ENCODE measurements around the gene TTLL8. TPM values are rescaled to one million over a fixed set of nuclear protein-coding genes. Genes with fewer than 3 reads are reported as not detected.

The TTLL8 gene
- polyA plus RNA-seq, 4 donors: not detected

DNA sequence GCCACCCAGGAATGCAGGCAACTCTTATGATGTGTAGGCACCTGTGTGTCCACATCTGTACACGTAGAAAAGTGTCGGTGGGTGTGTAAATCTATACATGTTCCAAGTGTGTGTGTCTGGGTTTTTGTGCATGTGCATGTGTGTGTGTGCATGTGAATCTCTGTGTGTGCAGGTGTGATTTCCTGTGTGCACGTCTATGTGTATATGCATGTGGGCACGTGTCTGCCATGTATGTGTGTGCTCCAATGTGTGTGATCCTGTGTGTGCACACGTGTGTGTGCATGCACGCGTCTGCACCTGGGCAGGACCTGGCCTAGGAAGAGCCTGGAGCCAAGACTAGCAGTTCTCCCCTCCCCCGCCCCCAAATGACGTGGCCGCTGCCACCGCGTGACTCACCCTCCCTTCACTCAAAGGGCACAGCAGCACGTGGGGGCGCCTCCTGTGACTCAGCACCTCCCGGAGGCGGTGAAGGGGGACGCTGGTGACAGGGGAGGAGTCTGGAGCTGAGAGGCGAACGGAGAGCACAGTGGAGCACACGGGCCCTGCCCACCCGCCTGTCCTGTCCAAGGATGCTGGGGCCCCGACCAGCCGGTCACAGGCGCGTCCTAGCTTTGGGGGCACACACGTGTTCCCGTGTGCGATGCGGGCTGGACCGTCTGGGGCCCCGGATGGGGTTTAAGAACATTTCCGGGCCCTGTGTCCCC, 87.4 kb downstream of the TTLL8 start:
- peak in 2 of 4 donors; percentile 61 to 80 for DNase-seq (ENCODE audit: low read depth in 4 of 4, low spot score in 2 of 4)

DNA sequence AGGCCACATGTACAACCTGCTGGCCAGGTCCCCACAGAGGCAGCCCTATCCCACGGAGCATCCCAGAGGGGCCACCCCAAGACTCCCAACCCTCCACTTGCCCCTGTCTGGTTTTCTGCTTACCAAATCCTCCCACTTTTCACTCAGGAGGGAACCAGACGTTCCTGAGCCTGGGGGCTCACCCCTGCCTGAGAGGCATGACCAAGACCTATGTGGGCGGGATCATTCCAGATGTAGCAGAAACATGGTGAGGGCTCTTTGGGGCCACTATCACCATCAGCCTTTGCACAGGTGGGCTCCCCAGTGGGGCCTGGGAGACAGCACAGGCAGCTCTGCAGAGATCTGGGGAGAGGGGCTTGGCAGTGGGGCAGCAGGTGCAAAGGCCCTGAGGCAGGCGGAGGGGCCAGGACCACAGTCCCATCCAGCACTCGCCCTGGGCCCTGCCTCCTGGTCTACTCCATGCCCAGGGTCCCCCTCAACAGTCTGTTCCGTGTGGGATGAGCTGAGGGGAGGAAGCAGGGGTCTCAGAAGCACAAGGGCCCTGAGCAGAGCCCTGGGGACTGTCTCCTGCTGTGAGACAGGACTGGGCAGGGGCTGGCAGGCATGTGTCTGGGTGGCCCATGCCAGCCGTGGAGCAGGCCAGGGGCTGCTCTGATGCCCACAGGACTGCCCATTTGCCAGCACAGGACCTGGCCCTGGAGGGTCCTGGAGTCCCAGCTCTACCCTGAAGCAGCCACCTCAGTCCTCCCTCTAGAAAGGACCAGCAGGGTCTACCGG, 88.2 kb downstream of the TTLL8 start:
- DNase-seq (ENCODE audit: low read depth in 4 of 4, low spot score in 2 of 4): no peak

- DNase-seq (ENCODE audit: low read depth in 4 of 4, low spot score in 2 of 4): no peak
These were observed 89.1 kb downstream of the TTLL8 start for GRCh38 chr22:49968831-49969661.

Other genes starting within 250 kb of the TTLL8 start
- 10 to 100 TPM; 29.2 to 49.0 (median 40.4) TPM for gene BRD1, start 230.4 kb downstream of the TTLL8 start, polyA plus RNA-seq (ENCODE audit: insufficient read length in 4 of 4)
- 10 to 100 TPM; 15.9 to 19.1 (median 17.1) TPM for gene ZBED4, start 204.5 kb downstream of the TTLL8 start, polyA plus RNA-seq (ENCODE audit: insufficient read length in 4 of 4)
- 10 to 100 TPM; 23.0 to 43.3 (median 37.2) TPM for gene ALG12, start 139.9 kb downstream of the TTLL8 start, polyA plus RNA-seq (ENCODE audit: insufficient read length in 4 of 4)
- gene CRELD2, start 139.7 kb downstream of the TTLL8 start, polyA plus RNA-seq (ENCODE audit: insufficient read length in 4 of 4): 10 to 100 TPM; 23.2 to 39.9 (median 31.0) TPM
- 10 to 100 TPM; 14.5 to 26.4 (median 22.3) TPM for gene PIM3, start 97.5 kb downstream of the TTLL8 start, polyA plus RNA-seq (ENCODE audit: insufficient read length in 4 of 4)
- gene IL17REL, start 45.5 kb downstream of the TTLL8 start, polyA plus RNA-seq (ENCODE audit: insufficient read length in 4 of 4): under 1 TPM in 1 of 4 donors, not detected in 3; 0.06 TPM
- 1 to 10 TPM in 3 of 4 donors, under 1 TPM in 1; 0.78 to 1.6 (median 1.2) TPM for gene MLC1, start 27.1 kb upstream of the TTLL8 start, polyA plus RNA-seq (ENCODE audit: insufficient read length in 4 of 4)
- gene MOV10L1, start 31.7 kb upstream of the TTLL8 start, polyA plus RNA-seq (ENCODE audit: insufficient read length in 4 of 4): 1 to 10 TPM in 2 of 4 donors, under 1 TPM in 2; 0.37 to 1.2 (median 0.86) TPM
- 1 to 10 TPM in 3 of 4 donors, under 1 TPM in 1; 0.99 to 2.4 (median 1.6) TPM for gene PANX2, start 112.4 kb upstream of the TTLL8 start, polyA plus RNA-seq (ENCODE audit: insufficient read length in 4 of 4)
- 10 to 100 TPM; 16.8 to 34.6 (median 28.6) TPM for gene TRABD, start 127.6 kb upstream of the TTLL8 start, polyA plus RNA-seq (ENCODE audit: insufficient read length in 4 of 4)
- gene SELENOO, start 142.7 kb upstream of the TTLL8 start, polyA plus RNA-seq (ENCODE audit: insufficient read length in 4 of 4): 10 to 100 TPM; 16.3 to 33.8 (median 26.2) TPM
- 10 to 100 TPM; 25.1 to 54.9 (median 40.5) TPM for gene TUBGCP6, start 186.7 kb upstream of the TTLL8 start, polyA plus RNA-seq (ENCODE audit: insufficient read length in 4 of 4)
- 10 to 100 TPM; 15.2 to 35.6 (median 24.8) TPM for gene HDAC10, start 193.0 kb upstream of the TTLL8 start, polyA plus RNA-seq (ENCODE audit: insufficient read length in 4 of 4)
- 10 to 100 TPM; 10.8 to 23.0 (median 15.1) TPM for gene MAPK12, start 203.4 kb upstream of the TTLL8 start, polyA plus RNA-seq (ENCODE audit: insufficient read length in 4 of 4)
- 1 to 10 TPM; 6.8 to 9.4 (median 8.8) TPM for gene MAPK11, start 212.1 kb upstream of the TTLL8 start, polyA plus RNA-seq (ENCODE audit: insufficient read length in 4 of 4)
- gene PLXNB2, start 249.3 kb upstream of the TTLL8 start, polyA plus RNA-seq (ENCODE audit: insufficient read length in 4 of 4): 100 to 1,000 TPM; 206 to 275 (median 234) TPM